Measurements from ENCODE around the gene MYO1B.

Gene MYO1B

GRCh38 chr2:191411472-191411871 lies 166.3 kb downstream of the MYO1B start:
- H3K79me2 ChIP-seq (ENCODE audit: insufficient read depth, low read depth) = no peaks in the 10 kb centered on the region
- no peak overlapping the region for H3K9ac ChIP-seq
- H3K4me3 ChIP-seq (IDR thresholded peaks at IDR 0.05; ENCODE audit: insufficient read depth, low read depth, low read length) = no peak overlapping the region
- no peak for TF ChIP-seq CTCF (conservative IDR thresholded peaks at IDR 0.05; ENCODE audit: low read depth, low read length)
- H3K4me2 ChIP-seq = no peak overlapping the region
- no peak overlapping the region for H3K27ac ChIP-seq
- H4K20me1 ChIP-seq (ENCODE audit: insufficient read depth) = no peaks in the 10 kb centered on the region
- H3K4me1 ChIP-seq (ENCODE audit: low read depth, poor library complexity, severe bottlenecking) = peaks cover 5% of the 10 kb centered on the region
- H2AFZ ChIP-seq (ENCODE audit: low read depth) = no peak overlapping the region
- no peaks in the 10 kb centered on the region for H3K27me3 ChIP-seq (ENCODE audit: insufficient read depth, low read depth)
- no peaks in the 10 kb centered on the region for H3K36me3 ChIP-seq (ENCODE audit: insufficient read depth)

- H3K4me1 ChIP-seq (ENCODE audit: low read depth, poor library complexity, severe bottlenecking) = peaks cover 5% of the 10 kb centered on the region
- no peak overlapping the region for H2AFZ ChIP-seq (ENCODE audit: low read depth)
- no peak for TF ChIP-seq CTCF (conservative IDR thresholded peaks at IDR 0.05; ENCODE audit: low read depth, low read length)
- H3K27ac ChIP-seq = no peak overlapping the region
- H3K27me3 ChIP-seq (ENCODE audit: insufficient read depth, low read depth) = no peaks in the 10 kb centered on the region
- H3K36me3 ChIP-seq (ENCODE audit: insufficient read depth) = no peaks in the 10 kb centered on the region
- H3K4me3 ChIP-seq (IDR thresholded peaks at IDR 0.05; ENCODE audit: insufficient read depth, low read depth, low read length) = no peak overlapping the region
- H3K9ac ChIP-seq = no peak overlapping the region
- no peaks in the 10 kb centered on the region for H4K20me1 ChIP-seq (ENCODE audit: insufficient read depth)
- no peaks in the 10 kb centered on the region for H3K79me2 ChIP-seq (ENCODE audit: insufficient read depth, low read depth)
- no peak overlapping the region for H3K4me2 ChIP-seq
Measured at GRCh38 chr2:191412353-191412752, 167.1 kb downstream of the MYO1B start.

GRCh38 chr2:191415101-191415500 lies 169.9 kb downstream of the MYO1B start:
- no peaks in the 10 kb centered on the region for H3K36me3 ChIP-seq (ENCODE audit: insufficient read depth)
- H3K27ac ChIP-seq = no peak overlapping the region
- no peak for TF ChIP-seq CTCF (conservative IDR thresholded peaks at IDR 0.05; ENCODE audit: low read depth, low read length)

GRCh38 chr2:191415858-191416257 lies 170.7 kb downstream of the MYO1B start:
- H4K20me1 ChIP-seq (ENCODE audit: insufficient read depth) = no peaks in the 10 kb centered on the region
- H3K27me3 ChIP-seq (ENCODE audit: insufficient read depth, low read depth) = no peaks in the 10 kb centered on the region
- H2AFZ ChIP-seq (ENCODE audit: low read depth) = no peak overlapping the region
- H3K4me3 ChIP-seq (IDR thresholded peaks at IDR 0.05; ENCODE audit: insufficient read depth, low read depth, low read length) = no peak overlapping the region
- H3K4me1 ChIP-seq (ENCODE audit: low read depth, poor library complexity, severe bottlenecking) = peaks cover 5% of the 10 kb centered on the region
- no peak overlapping the region for H3K4me2 ChIP-seq
- no peaks in the 10 kb centered on the region for H3K79me2 ChIP-seq (ENCODE audit: insufficient read depth, low read depth)
- H3K9ac ChIP-seq = no peak overlapping the region
- H3K36me3 ChIP-seq (ENCODE audit: insufficient read depth) = no peaks in the 10 kb centered on the region
- no peak overlapping the region for H3K27ac ChIP-seq
- no peak for TF ChIP-seq CTCF (conservative IDR thresholded peaks at IDR 0.05; ENCODE audit: low read depth, low read length)

More at GRCh38 chr2:191415101-191415500, 169.9 kb downstream of the MYO1B start:
- Histone ChIP-seq H4K20me1 (ENCODE audit: insufficient read depth) (no peaks in the 10 kb centered on the region), H3K79me2 (ENCODE audit: insufficient read depth, low read depth) (no peaks in the 10 kb centered on the region), H3K9ac (no peak overlapping the region), H3K4me1 (ENCODE audit: low read depth, poor library complexity, severe bottlenecking) (peaks cover 5% of the 10 kb centered on the region), H3K4me2 (no peak overlapping the region), H3K4me3 (IDR thresholded peaks at IDR 0.05; ENCODE audit: insufficient read depth, low read depth, low read length) (no peak overlapping the region), H3K27me3 (ENCODE audit: insufficient read depth, low read depth) (no peaks in the 10 kb centered on the region), H2AFZ (ENCODE audit: low read depth) (no peak overlapping the region)

Measured in KMS-11 (cell line).